GM12878 (cell line): ENCODE results near the gene SGSH. TPM values are rescaled to one million over a fixed set of nuclear protein-coding genes. Genes with fewer than 3 reads are reported as not detected.

Experiments used
- ATAC-seq: fragments of 200-7000 bp; cut with Tn5 transposase; 3 replicates; pipeline ENCODE4 v1.9.1; 2020; ENCODE audit warnings: mild to moderate bottlenecking, moderate library complexity
- BruUV-seq: library from RNA; stranded (reverse); fragments of 400-500 nt; replicated peaks from 2 replicates; lab custom pipeline; 2021; lab: Mats Ljungman, UMichigan
- CTCF ChIA-PET: fragments of 300-600 bp; sonication (Branson Sonifier 250); formaldehyde crosslinking; extraction: SDS; loops from one replicate; lab custom pipeline; 2021; ENCODE audit warnings: inconsistent platforms; lab: Yijun Ruan, JAX
- POLR2A ChIA-PET: fragments of 350-600 bp; formaldehyde crosslinking; extraction: SDS; loops from one replicate; lab custom pipeline; 2021; ENCODE audit warnings: inconsistent platforms; lab: Charles Lee
- RAD21 ChIA-PET: fragments of 300-600 bp; sonication (Branson Sonifier 250); formaldehyde crosslinking; loops from one replicate; lab custom pipeline; 2023; ENCODE audit warnings: antibody characterized with exemption; ENCODE audit not compliant: unreplicated experiment; lab: Charles Lee
- SMC1A ChIA-PET: fragments of 300-600 bp; sonication (Branson Sonifier 250); formaldehyde crosslinking; loops from one replicate; lab custom pipeline; 2023; ENCODE audit not compliant: unreplicated experiment, uncharacterized antibody; lab: Charles Lee
- DNase-seq: peaks from one replicate; pipeline ENCODE4 v3.0.0-alpha.2; 2011; ENCODE audit warnings: low read depth, low spot score
- FAIRE-seq: peaks from 3 replicates; lab custom pipeline; 2011; peaks lifted over from hg19 to GRCh38; lab: Jason Lieb, UNC
- H2AFZ ChIP-seq: 2 replicates; pipeline ENCODE4 v1.6.0; 2011; ENCODE audit warnings: low read depth, low read length, control low read depth; ENCODE audit not compliant: control insufficient read depth
- H3K27ac ChIP-seq: 2 replicates; pipeline ENCODE4 v1.5.1; 2011; ENCODE audit warnings: control low read depth; ENCODE audit not compliant: control insufficient read depth, insufficient read depth
- H3K27me3 ChIP-seq, 2 experiments: replicated peaks in 1 of 2; 2 replicates each; pipeline versions ENCODE4 v1.6.0 to v1.6.1; 2011; ENCODE audit warnings: low read length in 1 of 2; ENCODE audit not compliant: control insufficient read depth in 2 of 2, insufficient read depth in 2 of 2
- H3K36me3 ChIP-seq, 2 experiments: 2 replicates each; pipeline ENCODE4 v1.5.1; 2011; ENCODE audit warnings: low read length in 1 of 2; ENCODE audit not compliant: control insufficient read depth in 2 of 2, insufficient read depth in 2 of 2
- H3K4me1 ChIP-seq: 2 replicates; pipeline ENCODE4 v1.6.1; 2011; ENCODE audit warnings: mild to moderate bottlenecking, low read length, moderate library complexity, mixed read lengths; ENCODE audit not compliant: control insufficient read depth, insufficient read depth
- H3K4me2 ChIP-seq: 2 replicates; pipeline ENCODE4 v1.6.0; 2011; ENCODE audit warnings: control low read depth; ENCODE audit not compliant: control insufficient read depth, insufficient read depth
- H3K4me3 ChIP-seq: fragments of 200-600 bp; sonication (generic); 2 replicates; pipeline ENCODE4 v1.5.1; 2016
- H3K79me2 ChIP-seq: 2 replicates; pipeline ENCODE4 v1.6.0; 2011; ENCODE audit warnings: low read length; ENCODE audit not compliant: control insufficient read depth, insufficient read depth
- H3K9ac ChIP-seq: 2 replicates; pipeline ENCODE4 v1.8.0; 2011; ENCODE audit warnings: low read length, control low read depth, mixed read lengths; ENCODE audit not compliant: control insufficient read depth, insufficient read depth
- H3K9me3 ChIP-seq: replicated peaks from 3 replicates; pipeline ENCODE4 v1.5.1; 2011; ENCODE audit warnings: mild to moderate bottlenecking, low read length; ENCODE audit not compliant: control insufficient read depth, insufficient read depth
- H4K20me1 ChIP-seq: 2 replicates; pipeline ENCODE4 v1.6.0; 2011; ENCODE audit not compliant: control insufficient read depth, insufficient read depth
- ATF2 ChIP-seq: IDR thresholded peaks from 2 replicates; pipeline ENCODE4 v1.6.1; 2012; ENCODE audit warnings: low read length, inconsistent platforms
- EED ChIP-seq: sonication (generic); IDR thresholded peaks from 2 replicates; pipeline ENCODE4 v1.6.1; 2016; ENCODE audit warnings: antibody characterized with exemption, low read depth
- KLF5 ChIP-seq: fragments of 450-650 bp; IDR thresholded peaks from 2 replicates; pipeline ENCODE4 v1.6.1; 2014; ENCODE audit warnings: mild to moderate bottlenecking; ENCODE audit not compliant: partially characterized antibody
- MEF2B ChIP-seq: fragments of 450-650 bp; IDR thresholded peaks from 2 replicates; pipeline ENCODE4 v1.6.1; 2018; ENCODE audit warnings: mild to moderate bottlenecking, moderate library complexity; ENCODE audit not compliant: partially characterized antibody, poor library complexity, severe bottlenecking
- PBX3 ChIP-seq: IDR thresholded peaks from 2 replicates; pipeline ENCODE4 v1.6.1; 2011; ENCODE audit warnings: mild to moderate bottlenecking, low read depth, low read length, moderate library complexity; ENCODE audit not compliant: insufficient replicate concordance
- POLR2A ChIP-seq: IDR thresholded peaks from 2 replicates; pipeline ENCODE4 v1.6.1; 2011; ENCODE audit warnings: low read depth, mild to moderate bottlenecking, low read length
- POU2F2 ChIP-seq: IDR thresholded peaks from 3 replicates; pipeline ENCODE4 v1.6.1; 2011; ENCODE audit warnings: low read depth, mild to moderate bottlenecking, low read length, borderline replicate concordance
- RBBP5 ChIP-seq: fragments of 200-600 bp; sonication (generic); conservative IDR thresholded peaks from 2 replicates; pipeline ENCODE4 v1.6.1; 2016
- SMARCA5 ChIP-seq: fragments of 450-650 bp; IDR thresholded peaks from 2 replicates; pipeline ENCODE4 v1.6.1; 2017; ENCODE audit warnings: mild to moderate bottlenecking
- STAT3 ChIP-seq: IDR thresholded peaks from 2 replicates; pipeline ENCODE4 v1.6.1; 2011; ENCODE audit warnings: low read depth, low read length, improper control_type of control experiment
- TBL1XR1 ChIP-seq: IDR thresholded peaks from 2 replicates; pipeline ENCODE4 v1.6.1; 2012; ENCODE audit warnings: low read depth, low read length, improper control_type of control experiment
- ZBTB40 ChIP-seq: fragments of 450-650 bp; IDR thresholded peaks from 2 replicates; pipeline ENCODE4 v1.6.1; 2016; ENCODE audit warnings: mild to moderate bottlenecking, moderate library complexity, borderline replicate concordance
- WGBS: methylation state at CpG from one replicate; pipeline ENCODE4 v1.1.6; 2016; ENCODE audit warnings: low lambda C conversion rate; ENCODE audit not compliant: insufficient replicate concordance, insufficient coverage; ENCODE audit errors: missing lambda C conversion rate; 5-methylcytosine and 5-hydroxymethylcytosine counted together
- in situ Hi-C: fragments of 300-500 bp; cut with MboI; formaldehyde crosslinking; loops from 9 replicates; pipeline ENCODE4 v1.14.3; 2018; ENCODE audit warnings: mixed read lengths
- intact Hi-C: fragments of 100-400 bp; cut with micrococcal nuclease; formaldehyde crosslinking; loops from one replicate; pipeline ENCODE4 v1.14.2; 2022; ENCODE audit not compliant: unreplicated experiment
- polyA plus RNA-seq, 11 experiments: library from polyadenylated mRNA; depleted of rRNA in 4 of 11; unstranded in 6 of 11; stranded (reverse) in 5 of 11; fragments of >200 nt; fragmentation: Nextera tagmentation in 4 of 11; fragmentation: Illumina TruSeq in 1 of 11; extraction: Ambion mirVana in 4 of 11; extraction: Trizol in 1 of 11; gene quantifications; 1 replicate in 1 of 11; 2 replicates in 10 of 11; pipeline versions ENCODE4 v1.2.1 to v1.2.3, GENCODE V29; 2011 to 2016; ENCODE audit warnings: inconsistent platforms in 2 of 11, missing spikeins in 2 of 11, low read depth in 1 of 11
- total RNA-seq, 4 experiments: library from RNA; depleted of rRNA in 3 of 4; stranded (reverse); fragments of >200 nt in 3 of 4; fragmentation: Illumina TruSeq in 1 of 4; extraction: Trizol in 1 of 4; gene quantifications; 2 replicates each; pipeline versions ENCODE4 v1.2.1 to v1.2.3, GENCODE V29; 2013 to 2021

Gene SGSH
- total and polyA plus RNA-seq, 10 of the 15 experiments (the other 5 are each of a cell fraction or from before 2014, with no cell fraction given) = 0.13 to 17.2 (median 6.0) TPM

- H3K9me3 ChIP-seq = no peaks in the 10 kb centered on the region
- DNase-seq (no peak), ATAC-seq (no peak), FAIRE-seq (no peak)
- H3K27me3 ChIP-seq = no peaks in the 10 kb centered on the region
- no peaks in the 10 kb centered on the region; the same call in 1 of the 2 replicates for H4K20me1 ChIP-seq
- peak overlapping the region; percentile 90 for H3K4me2 ChIP-seq
- peak overlapping the region; percentile 78 for H2AFZ ChIP-seq
- SMC1A ChIA-PET = no interaction called here
- no peak overlapping the region for H3K27ac ChIP-seq
- peaks cover 0 to 5% of the 10 kb centered on the region in 2 experiments; a peak in 2 of 4 replicates for H3K36me3 ChIP-seq
- TF ChIP-seq STAT3 = no peak
- TF ChIP-seq PBX3 = no peak
- no peak for TF ChIP-seq EED
- TF ChIP-seq ZBTB40 = no peak
- no peak for TF ChIP-seq KLF5
- no peak for TF ChIP-seq TBL1XR1
- no peak for TF ChIP-seq RBBP5
- peak; percentile 29 for TF ChIP-seq MEF2B
- TF ChIP-seq ATF2 = no peak
- 0 out of 2 replicates have a peak, but pooled peaks have one; percentile 10 for TF ChIP-seq SMARCA5
- no peak for TF ChIP-seq POU2F2
- TF ChIP-seq POLR2A = no peak
- WGBS = 46% methylated on average over 33 of the region's 41 CpGs
- POLR2A ChIA-PET = interaction anchor here (0.6 to 1.5 kb wide), 5 partner anchors 14 to 518 kb away, joined by 3 to 4 read pairs (median 3); no protein-coding TSS in a partner anchor
- RAD21 ChIA-PET = interaction anchor here (2.2 kb wide), 1 partner anchor 43 kb away, joined by 10 read pairs; no protein-coding TSS in a partner anchor
- in situ Hi-C loops = no loop called here
- CTCF ChIA-PET = no interaction called here
- intact Hi-C loops = no loop called here
- peak overlapping the region; percentile 94 for H3K4me3 ChIP-seq
- peak overlapping the region; percentile 80; the same call in 1 of the 2 replicates for H3K9ac ChIP-seq
- H3K79me2 ChIP-seq = peaks cover 4% of the 10 kb centered on the region
- peaks cover 4% of the 10 kb centered on the region for H3K4me1 ChIP-seq
- no TSS peak for BruUV-seq
Measured at GRCh38 chr17:80220736-80221215, 643 bp upstream of the SGSH start.
